K562 (cell line): ENCODE results near the gene PLXNB2. TPM values are rescaled to one million over a fixed set of nuclear protein-coding genes. Genes with fewer than 3 reads are reported as not detected.

Source experiments
- BRCA1 ChIP-seq, 2 experiments: fragments of 450-650 bp in 1 of 2; sonication (generic) in 1 of 2; formaldehyde crosslinking in 1 of 2; IDR thresholded peaks; 2 replicates each; pipeline versions ENCODE4 v1.5.0 to v1.6.1; 2017 to 2020; ENCODE audit warnings: mild to moderate bottlenecking in 1 of 2, missing genetic modification reagents in 1 of 2
- CXXC5 ChIP-seq: fragments of 250-450 bp; sonication (Bioruptor Pico); IDR thresholded peaks from 2 replicates; pipeline ENCODE4 v1.8.0; 2022; ENCODE audit warnings: inconsistent platforms, mild to moderate bottlenecking, moderate library complexity
- DIDO1 ChIP-seq: fragments of 450-650 bp; IDR thresholded peaks from 2 replicates; pipeline ENCODE4 v1.6.1; 2016; ENCODE audit warnings: low read depth, missing biosample characterization, missing genetic modification characterization
- FOXA3 ChIP-seq, 2 experiments: fragments of 450-650 bp in 1 of 2; sonication (generic) in 1 of 2; formaldehyde crosslinking; IDR thresholded peaks in 1 of 2; conservative IDR thresholded peaks in 1 of 2; 2 replicates each; pipeline versions ENCODE4 v1.4.0 to v1.8.0; 2020 to 2022; ENCODE audit warnings: mild to moderate bottlenecking in 2 of 2, missing genetic modification reagents in 1 of 2
- JUN ChIP-seq, 2 experiments: sonication (generic) in 1 of 2; formaldehyde crosslinking in 1 of 2; IDR thresholded peaks; 2 replicates each; pipeline versions ENCODE4 v1.6.1 to v1.8.0; 2012 to 2022; ENCODE audit warnings: borderline replicate concordance in 2 of 2, mild to moderate bottlenecking in 2 of 2, improper control_type of control experiment in 1 of 2, low read depth in 1 of 2, low read length in 1 of 2, missing genetic modification reagents in 1 of 2
- KDM4B ChIP-seq, 2 experiments: fragments of 450-650 bp in 1 of 2; sonication (generic) in 1 of 2; IDR thresholded peaks; 2 replicates each; pipeline ENCODE4 v1.6.1; 2016 to 2017; ENCODE audit warnings: borderline replicate concordance in 2 of 2, antibody characterized with exemption in 1 of 2, low read depth in 1 of 2, mild to moderate bottlenecking in 1 of 2
- LARP7 ChIP-seq: fragments of 450-650 bp; IDR thresholded peaks from 2 replicates; pipeline ENCODE4 v1.6.1; 2016
- MECOM ChIP-seq: fragments of 250-450 bp; sonication (Bioruptor Pico); IDR thresholded peaks from 2 replicates; pipeline ENCODE4 v1.8.0; 2022; ENCODE audit warnings: inconsistent platforms
- NCOA2 ChIP-seq, 2 experiments: fragments of 450-650 bp; IDR thresholded peaks; 2 replicates each; pipeline ENCODE4 v1.6.1; 2018; ENCODE audit warnings: mild to moderate bottlenecking in 2 of 2, moderate library complexity in 1 of 2; ENCODE audit not compliant: partially characterized antibody in 2 of 2
- PHF8 ChIP-seq: fragments of 200-600 bp; sonication (generic); IDR thresholded peaks from 2 replicates; pipeline ENCODE4 v1.6.1; 2012; ENCODE audit warnings: mixed run types, mild to moderate bottlenecking, inconsistent platforms, low read length, moderate library complexity, borderline replicate concordance
- PML ChIP-seq: IDR thresholded peaks from 2 replicates; pipeline ENCODE4 v1.6.1; 2012; ENCODE audit warnings: low read length, inconsistent platforms
- RB1 ChIP-seq: fragments of 450-650 bp; IDR thresholded peaks from 2 replicates; pipeline ENCODE4 v1.6.1; 2017; ENCODE audit warnings: low read depth, mild to moderate bottlenecking
- SREBF1 ChIP-seq: fragments of 150-350 bp; IDR thresholded peaks from 2 replicates; pipeline ENCODE4 v1.6.1; 2014; ENCODE audit warnings: antibody characterized with exemption, low read depth, low read length, borderline replicate concordance
- SRSF3 ChIP-seq: fragments of 200-400 bp; formaldehyde crosslinking; IDR thresholded peaks from 2 replicates; pipeline ENCODE4 v1.6.1; 2016; ENCODE audit warnings: mild to moderate bottlenecking, low read length, moderate library complexity; ENCODE audit not compliant: insufficient read depth
- TAL1 ChIP-seq: fragments of 450-650 bp; IDR thresholded peaks from 2 replicates; pipeline ENCODE4 v1.6.1; 2016; ENCODE audit warnings: mild to moderate bottlenecking
- ZNF354B ChIP-seq: fragments of 250-450 bp; sonication (Bioruptor Pico); IDR thresholded peaks from 2 replicates; pipeline ENCODE4 v1.4.0; 2020
- polyA plus RNA-seq, 8 experiments: library from polyadenylated mRNA; depleted of rRNA in 4 of 8; stranded (reverse) in 5 of 8; unstranded in 3 of 8; fragments of >200 nt; fragmentation: Nextera tagmentation in 2 of 8; fragmentation: Illumina TruSeq in 1 of 8; extraction: Ambion mirVana in 2 of 8; extraction: Trizol in 1 of 8; gene quantifications; 2 replicates each; pipeline versions ENCODE4 v1.2.1 to v1.2.3, GENCODE V29; 2011 to 2014; ENCODE audit warnings: inconsistent platforms in 1 of 8, missing spikeins in 1 of 8
- total RNA-seq, 7 experiments: library from RNA; depleted of rRNA in 6 of 7; stranded (reverse); fragments of >200 nt in 6 of 7; fragmentation: Illumina TruSeq in 2 of 7; extraction: Trizol in 2 of 7; gene quantifications; 2 replicates each; pipeline versions ENCODE4 v1.2.1 to v1.2.3, GENCODE V29; 2011 to 2021; ENCODE audit warnings: low replicate concordance in 1 of 7
- TF ChIP-seq, protein P1 (sequence below), 2 experiments: fragments of 200-800 bp in 1 of 2; sonication (Bioruptor generic) in 1 of 2; sonication (generic) in 1 of 2; formaldehyde crosslinking in 1 of 2; IDR thresholded peaks in 1 of 2; conservative IDR thresholded peaks in 1 of 2; 2 replicates each; pipeline versions ENCODE4 v1.5.0 to v1.6.1; 2016 to 2020; ENCODE audit warnings: missing compliant biosample characterization in 1 of 2, missing genetic modification characterization in 1 of 2, missing genetic modification reagents in 1 of 2
- TF ChIP-seq, protein P2 (sequence below): conservative IDR thresholded peaks from 2 replicates; pipeline ENCODE4 v1.6.1; 2011; ENCODE audit warnings: low read depth, mild to moderate bottlenecking, low read length; ENCODE audit not compliant: control insufficient read depth
- TF ChIP-seq, protein P3 (sequence below): fragments of 250-450 bp; sonication (Bioruptor Pico); IDR thresholded peaks from 2 replicates; pipeline ENCODE4 v1.5.0; 2020; ENCODE audit warnings: mild to moderate bottlenecking
- TF ChIP-seq, protein P4 (sequence below): fragments of 250-450 bp; sonication (Bioruptor Pico); IDR thresholded peaks from 2 replicates; pipeline ENCODE4 v1.8.0; 2022; ENCODE audit warnings: moderate library complexity, mild to moderate bottlenecking, inconsistent platforms

Gene PLXNB2
- total and polyA plus RNA-seq, 9 of the 15 experiments (the other 6 are each of a cell fraction or from before 2014, with no cell fraction given): 0.15 to 45.1 (median 13.6) TPM

DNA sequence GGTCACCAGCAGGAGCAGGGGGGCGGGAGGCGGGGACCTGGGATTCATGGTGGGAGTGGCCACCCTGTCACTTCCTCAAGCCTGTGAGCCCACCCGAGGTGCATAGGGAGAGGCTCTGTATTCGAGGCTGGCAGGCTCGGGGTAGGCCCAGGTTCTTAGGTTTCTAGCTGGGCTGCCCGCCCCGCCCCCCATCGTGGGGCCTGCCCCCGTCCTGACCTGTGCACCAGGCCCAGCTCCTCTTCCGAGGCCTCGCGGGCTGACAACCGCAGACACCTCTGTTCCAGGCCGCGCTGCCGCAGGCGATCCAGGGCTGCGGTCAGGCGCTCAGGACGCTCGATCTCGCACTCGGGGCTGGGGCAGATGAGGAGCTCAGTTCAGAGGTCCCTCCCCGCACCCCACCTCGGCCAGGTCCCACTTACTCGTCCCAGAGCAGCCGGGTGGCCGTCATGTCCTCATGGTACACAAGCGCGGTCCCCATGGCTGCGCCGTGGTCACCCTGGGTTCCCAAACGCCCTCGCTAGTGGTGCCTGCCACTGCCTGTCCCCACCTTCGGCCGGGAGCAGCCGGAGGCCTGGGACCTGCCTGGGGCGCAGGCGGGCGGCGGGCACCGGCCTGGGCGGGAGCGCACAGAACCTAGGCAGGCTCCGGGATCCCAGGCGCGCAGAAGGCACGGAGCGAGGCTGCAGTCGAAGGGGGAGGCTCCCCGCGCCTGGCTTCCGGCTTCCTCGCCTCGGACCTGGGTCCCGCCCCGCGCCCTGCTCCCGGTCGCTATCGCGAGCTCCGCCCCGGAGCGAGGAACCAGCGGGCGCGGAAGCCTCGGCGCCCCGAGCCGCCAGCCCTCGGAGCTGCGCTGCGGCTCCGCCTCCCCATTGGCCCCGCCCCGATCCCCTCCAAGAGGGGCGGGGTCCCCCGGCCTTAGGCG is 56.6 kb downstream of the PLXNB2 start, which contains the start of gene HDAC10 (continued):
- TF ChIP-seq SRSF3 (no peak), SREBF1 (no peak), JUN (IDR thresholded peaks at IDR 0.05; ENCODE audit: borderline replicate concordance, low read depth, low read length) (no peak), JUN (CRISPR knock-in tag; IDR thresholded peaks at IDR 0.05; ENCODE audit: borderline replicate concordance) (0 out of 2 replicates have a peak, but pooled peaks have one; percentile 41), PML (0 out of 2 replicates have a peak, but pooled peaks have one; percentile 14), DIDO1 (tag) (no peak), FOXA3 (CRISPR knock-in tag; conservative IDR thresholded peaks at IDR 0.05 in 1 of 2, IDR thresholded peaks at IDR 0.05 in 1 of 2) (peak in 1 of 2 experiments; percentile 34; a peak in 1 of 4 replicates), CXXC5 (CRISPR knock-in tag) (peak; percentile 73), NCOA2 (IDR thresholded peaks at IDR 0.05; ENCODE audit: partially characterized antibody in 2 of 2) (no peak), TAL1 (no peak), RB1 (no peak), LARP7 (no peak), BRCA1 (IDR thresholded peaks at IDR 0.05) (no peak), BRCA1 (CRISPR knock-in tag; IDR thresholded peaks at IDR 0.05) (no peak), PHF8 (peak; percentile 60; the same call in 1 of the 2 replicates), ZNF354B (no peak), KDM4B (IDR thresholded peaks at IDR 0.05; ENCODE audit: borderline replicate concordance in 2 of 2, low read depth in 1 of 2) (peak in 1 of 2 experiments; percentile 42; a peak in 1 of 4 replicates), MECOM (CRISPR knock-in tag) (no peak)
- TF ChIP-seq, protein P1, sequence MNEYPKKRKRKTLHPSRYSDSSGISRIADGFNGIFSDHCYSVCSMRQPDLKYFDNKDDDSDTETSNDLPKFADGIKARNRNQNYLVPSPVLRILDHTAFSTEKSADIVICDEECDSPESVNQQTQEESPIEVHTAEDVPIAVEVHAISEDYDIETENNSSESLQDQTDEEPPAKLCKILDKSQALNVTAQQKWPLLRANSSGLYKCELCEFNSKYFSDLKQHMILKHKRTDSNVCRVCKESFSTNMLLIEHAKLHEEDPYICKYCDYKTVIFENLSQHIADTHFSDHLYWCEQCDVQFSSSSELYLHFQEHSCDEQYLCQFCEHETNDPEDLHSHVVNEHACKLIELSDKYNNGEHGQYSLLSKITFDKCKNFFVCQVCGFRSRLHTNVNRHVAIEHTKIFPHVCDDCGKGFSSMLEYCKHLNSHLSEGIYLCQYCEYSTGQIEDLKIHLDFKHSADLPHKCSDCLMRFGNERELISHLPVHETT (CRISPR knock-in tag; conservative IDR thresholded peaks at IDR 0.05 in 1 of 2, IDR thresholded peaks at IDR 0.05 in 1 of 2): peak in 1 of 2 experiments; percentile 70; a peak in 1 of 4 replicates
- TF ChIP-seq, protein P2, sequence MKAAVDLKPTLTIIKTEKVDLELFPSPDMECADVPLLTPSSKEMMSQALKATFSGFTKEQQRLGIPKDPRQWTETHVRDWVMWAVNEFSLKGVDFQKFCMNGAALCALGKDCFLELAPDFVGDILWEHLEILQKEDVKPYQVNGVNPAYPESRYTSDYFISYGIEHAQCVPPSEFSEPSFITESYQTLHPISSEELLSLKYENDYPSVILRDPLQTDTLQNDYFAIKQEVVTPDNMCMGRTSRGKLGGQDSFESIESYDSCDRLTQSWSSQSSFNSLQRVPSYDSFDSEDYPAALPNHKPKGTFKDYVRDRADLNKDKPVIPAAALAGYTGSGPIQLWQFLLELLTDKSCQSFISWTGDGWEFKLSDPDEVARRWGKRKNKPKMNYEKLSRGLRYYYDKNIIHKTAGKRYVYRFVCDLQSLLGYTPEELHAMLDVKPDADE: no peak
- TF ChIP-seq, protein P3, sequence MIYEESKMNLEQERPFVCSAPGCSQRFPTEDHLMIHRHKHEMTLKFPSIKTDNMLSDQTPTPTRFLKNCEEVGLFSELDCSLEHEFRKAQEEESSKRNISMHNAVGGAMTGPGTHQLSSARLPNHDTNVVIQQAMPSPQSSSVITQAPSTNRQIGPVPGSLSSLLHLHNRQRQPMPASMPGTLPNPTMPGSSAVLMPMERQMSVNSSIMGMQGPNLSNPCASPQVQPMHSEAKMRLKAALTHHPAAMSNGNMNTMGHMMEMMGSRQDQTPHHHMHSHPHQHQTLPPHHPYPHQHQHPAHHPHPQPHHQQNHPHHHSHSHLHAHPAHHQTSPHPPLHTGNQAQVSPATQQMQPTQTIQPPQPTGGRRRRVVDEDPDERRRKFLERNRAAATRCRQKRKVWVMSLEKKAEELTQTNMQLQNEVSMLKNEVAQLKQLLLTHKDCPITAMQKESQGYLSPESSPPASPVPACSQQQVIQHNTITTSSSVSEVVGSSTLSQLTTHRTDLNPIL (CRISPR knock-in tag): no peak
- TF ChIP-seq, protein P4, sequence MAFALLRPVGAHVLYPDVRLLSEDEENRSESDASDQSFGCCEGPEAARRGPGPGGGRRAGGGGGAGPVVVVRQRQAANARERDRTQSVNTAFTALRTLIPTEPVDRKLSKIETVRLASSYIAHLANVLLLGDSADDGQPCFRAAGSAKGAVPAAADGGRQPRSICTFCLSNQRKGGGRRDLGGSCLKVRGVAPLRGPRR (CRISPR knock-in tag): no peak
